Peyer's patch (tissue), 4 donors: ENCODE data around the gene SLC39A13. TPM values are rescaled to one million over a fixed set of nuclear protein-coding genes. Genes with fewer than 3 reads are reported as not detected.

Experiments used
- DNase-seq, 3 donors: peaks; one replicate each; pipeline ENCODE4 v3.0.0-alpha.2; 2017 to 2019
- H3K27ac ChIP-seq, 4 donors: fragments of 200-600 bp; sonication (generic); one replicate each; pipeline ENCODE4 v1.5.1; 2016 to 2019
- H3K27me3 ChIP-seq, 2 donors: fragments of 200-600 bp; sonication (generic); one replicate each; pipeline ENCODE4 v1.5.1; 2019
- H3K36me3 ChIP-seq, 3 donors: fragments of 200-600 bp; sonication (generic); one replicate each; pipeline ENCODE4 v1.5.1; 2016 to 2019
- H3K4me1 ChIP-seq, 4 donors: fragments of 200-600 bp; sonication (generic); one replicate each; pipeline ENCODE4 v1.5.1; 2016 to 2019
- H3K4me3 ChIP-seq, 4 donors: fragments of 200-600 bp; sonication (generic); 1 replicate in 3 of 4; 2 replicates in 1 of 4; pipeline ENCODE4 v1.5.1; 2016 to 2019; ENCODE audit warnings: mild to moderate bottlenecking in 1 of 4
- H3K9me3 ChIP-seq, 4 donors: fragments of 200-600 bp; sonication (generic); one replicate each; pipeline ENCODE4 v1.5.1; 2016 to 2019; ENCODE audit warnings: mild to moderate bottlenecking in 1 of 4
- CTCF ChIP-seq, 6 experiments: fragments of 450-650 bp in 4 of 6; fragments of 200-600 bp in 2 of 6; sonication (generic) in 1 of 6; IDR thresholded peaks; one replicate each; pipeline ENCODE4 v1.5.1; 2017 to 2019; ENCODE audit warnings: antibody characterized with exemption in 6 of 6, mild to moderate bottlenecking in 3 of 6, moderate library complexity in 1 of 6
- POLR2A ChIP-seq, 2 donors: fragments of 450-650 bp; IDR thresholded peaks; one replicate each; pipeline ENCODE4 v1.5.1; 2017; ENCODE audit warnings: antibody characterized with exemption in 2 of 2, mild to moderate bottlenecking in 2 of 2, moderate library complexity in 2 of 2
- total RNA-seq, 4 donors: library from RNA; depleted of rRNA; stranded (reverse); fragments of >200 nt; gene quantifications; one replicate each; pipeline ENCODE4 v1.1.0, GENCODE V29; 2016

Gene SLC39A13
- total RNA-seq, 4 donors from 2014 or later: 19.8 to 56.6 (median 39.6) TPM

DNA sequence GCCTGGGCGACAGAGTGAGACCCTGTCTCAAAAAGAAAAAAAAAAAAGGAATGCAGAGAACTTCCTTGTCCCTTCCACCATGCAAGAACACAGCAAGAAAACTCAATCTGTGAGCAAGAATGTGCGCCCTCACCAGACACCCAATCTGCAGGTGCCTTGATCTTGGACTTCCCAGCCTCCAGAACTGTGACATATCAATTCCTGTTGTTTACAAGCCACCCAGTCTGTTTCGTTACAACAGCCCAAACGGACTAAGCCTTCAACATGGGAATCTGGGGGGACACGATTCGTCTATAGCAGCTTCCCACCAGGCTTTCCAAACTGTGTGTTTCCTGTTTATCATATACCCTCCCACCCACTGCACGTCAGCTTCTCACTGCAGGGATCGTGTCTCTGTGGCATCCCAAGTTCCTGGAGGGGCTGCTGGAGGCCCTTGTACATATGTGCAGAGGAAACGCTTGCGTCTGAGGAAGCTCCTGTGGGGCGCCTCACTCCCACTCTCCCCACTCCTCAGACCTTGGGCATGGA lies 28.9 kb downstream of the SLC39A13 start:
- no peak overlapping the region for H3K27ac ChIP-seq
- no peak for TF ChIP-seq CTCF (IDR thresholded peaks at IDR 0.05)
- no peak for TF ChIP-seq POLR2A (IDR thresholded peaks at IDR 0.05)
- H3K36me3 ChIP-seq: no peaks in the 10 kb centered on the region
- H3K9me3 ChIP-seq: no peaks in the 10 kb centered on the region
- H3K4me3 ChIP-seq: no peak overlapping the region
- DNase-seq: no peak
- no peaks in the 10 kb centered on the region for H3K27me3 ChIP-seq
- H3K4me1 ChIP-seq: no peaks in the 10 kb centered on the region

DNA sequence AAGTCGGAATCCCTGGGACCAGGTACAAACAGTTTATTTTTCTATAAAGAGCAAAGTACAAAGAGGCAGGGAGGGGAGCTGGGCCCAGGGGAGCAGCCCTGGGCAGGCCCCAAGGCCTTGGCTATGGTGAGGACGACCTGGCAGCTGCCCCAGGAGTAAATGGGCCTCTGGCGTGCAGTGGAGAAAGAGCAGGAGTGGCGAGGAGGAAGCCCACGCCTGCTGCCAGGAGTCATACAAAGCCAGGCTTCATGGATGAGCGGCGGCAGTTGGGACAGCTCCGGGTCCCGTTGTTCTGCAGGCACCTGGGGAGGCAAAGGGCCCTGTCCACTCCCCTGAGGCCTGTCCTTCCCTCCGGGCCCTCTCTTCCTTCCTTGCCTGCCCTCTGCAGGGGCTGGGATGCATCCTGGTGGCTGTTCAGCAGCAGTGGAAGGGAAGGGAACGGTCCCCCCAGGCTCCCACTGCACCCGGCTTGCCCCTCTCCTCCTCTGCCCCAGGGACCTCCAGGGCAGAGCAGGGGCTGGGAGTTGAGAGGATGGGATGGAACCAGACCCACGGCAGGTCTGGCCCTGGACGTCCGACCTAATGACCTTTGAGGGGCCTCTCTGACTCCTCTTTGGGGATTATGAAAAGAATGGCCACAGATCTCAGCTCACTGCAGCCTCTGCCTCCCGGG lies 29.5 kb downstream of the SLC39A13 start:
- H3K27ac ChIP-seq: no peak overlapping the region
- no peaks in the 10 kb centered on the region for H3K27me3 ChIP-seq
- no peaks in the 10 kb centered on the region for H3K9me3 ChIP-seq
- H3K4me1 ChIP-seq: no peaks in the 10 kb centered on the region
- DNase-seq: no peak
- H3K36me3 ChIP-seq: no peaks in the 10 kb centered on the region
- no peak overlapping the region for H3K4me3 ChIP-seq
- TF ChIP-seq CTCF (IDR thresholded peaks at IDR 0.05) (no peak), POLR2A (IDR thresholded peaks at IDR 0.05) (no peak)

- DNase-seq: no peak
- Histone ChIP-seq H3K27me3 (no peaks in the 10 kb centered on the region), H3K9me3 (no peaks in the 10 kb centered on the region), H3K4me1 (no peaks in the 10 kb centered on the region), H3K27ac (no peak overlapping the region), H3K36me3 (no peaks in the 10 kb centered on the region), H3K4me3 (no peak overlapping the region)
- TF ChIP-seq CTCF (IDR thresholded peaks at IDR 0.05) (no peak), POLR2A (IDR thresholded peaks at IDR 0.05) (no peak)
These were observed 30.3 kb downstream of the SLC39A13 start for GRCh38 chr11:47438721-47439120.

GRCh38 chr11:47440054-47440476 lies 31.7 kb downstream of the SLC39A13 start:
- H3K36me3 ChIP-seq: no peaks in the 10 kb centered on the region
- H3K4me1 ChIP-seq: no peaks in the 10 kb centered on the region
- no peak overlapping the region for H3K4me3 ChIP-seq
- no peak for TF ChIP-seq CTCF (IDR thresholded peaks at IDR 0.05)
- no peak for TF ChIP-seq POLR2A (IDR thresholded peaks at IDR 0.05)
- no peaks in the 10 kb centered on the region for H3K9me3 ChIP-seq
- no peak overlapping the region for H3K27ac ChIP-seq
- H3K27me3 ChIP-seq: no peaks in the 10 kb centered on the region
- DNase-seq: no peak

DNA sequence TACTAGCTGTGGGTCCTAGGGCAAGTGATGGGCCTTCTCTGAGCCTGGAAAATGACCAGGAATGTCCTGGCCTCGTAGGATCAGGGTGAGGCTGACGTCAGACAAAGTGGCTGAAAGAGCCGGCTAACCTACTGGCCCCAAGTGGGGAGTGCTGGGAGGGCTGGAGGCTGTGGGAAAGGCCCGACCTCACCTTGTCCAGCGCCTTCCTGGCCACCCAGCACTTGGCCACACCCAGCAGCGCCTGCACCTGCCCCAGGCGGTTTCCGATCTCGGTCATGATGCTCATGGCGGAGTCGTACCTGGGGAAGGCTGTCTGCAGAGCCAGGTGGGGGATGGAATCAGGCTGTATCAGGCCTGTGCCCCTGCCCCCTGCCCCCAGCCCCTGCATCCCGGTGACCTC lies 33.0 kb downstream of the SLC39A13 start:
- Histone ChIP-seq H3K36me3 (no peaks in the 10 kb centered on the region), H3K27ac (no peak overlapping the region), H3K4me1 (no peaks in the 10 kb centered on the region), H3K9me3 (no peaks in the 10 kb centered on the region), H3K4me3 (no peak overlapping the region), H3K27me3 (no peaks in the 10 kb centered on the region)
- TF ChIP-seq POLR2A (IDR thresholded peaks at IDR 0.05) (no peak), CTCF (IDR thresholded peaks at IDR 0.05) (no peak)
- no peak for DNase-seq
